ENCODE results near the gene DNHD1. TPM values are rescaled to one million over a fixed set of nuclear protein-coding genes. Genes with fewer than 3 reads are reported as not detected.

DNHD1 gene, protein sequence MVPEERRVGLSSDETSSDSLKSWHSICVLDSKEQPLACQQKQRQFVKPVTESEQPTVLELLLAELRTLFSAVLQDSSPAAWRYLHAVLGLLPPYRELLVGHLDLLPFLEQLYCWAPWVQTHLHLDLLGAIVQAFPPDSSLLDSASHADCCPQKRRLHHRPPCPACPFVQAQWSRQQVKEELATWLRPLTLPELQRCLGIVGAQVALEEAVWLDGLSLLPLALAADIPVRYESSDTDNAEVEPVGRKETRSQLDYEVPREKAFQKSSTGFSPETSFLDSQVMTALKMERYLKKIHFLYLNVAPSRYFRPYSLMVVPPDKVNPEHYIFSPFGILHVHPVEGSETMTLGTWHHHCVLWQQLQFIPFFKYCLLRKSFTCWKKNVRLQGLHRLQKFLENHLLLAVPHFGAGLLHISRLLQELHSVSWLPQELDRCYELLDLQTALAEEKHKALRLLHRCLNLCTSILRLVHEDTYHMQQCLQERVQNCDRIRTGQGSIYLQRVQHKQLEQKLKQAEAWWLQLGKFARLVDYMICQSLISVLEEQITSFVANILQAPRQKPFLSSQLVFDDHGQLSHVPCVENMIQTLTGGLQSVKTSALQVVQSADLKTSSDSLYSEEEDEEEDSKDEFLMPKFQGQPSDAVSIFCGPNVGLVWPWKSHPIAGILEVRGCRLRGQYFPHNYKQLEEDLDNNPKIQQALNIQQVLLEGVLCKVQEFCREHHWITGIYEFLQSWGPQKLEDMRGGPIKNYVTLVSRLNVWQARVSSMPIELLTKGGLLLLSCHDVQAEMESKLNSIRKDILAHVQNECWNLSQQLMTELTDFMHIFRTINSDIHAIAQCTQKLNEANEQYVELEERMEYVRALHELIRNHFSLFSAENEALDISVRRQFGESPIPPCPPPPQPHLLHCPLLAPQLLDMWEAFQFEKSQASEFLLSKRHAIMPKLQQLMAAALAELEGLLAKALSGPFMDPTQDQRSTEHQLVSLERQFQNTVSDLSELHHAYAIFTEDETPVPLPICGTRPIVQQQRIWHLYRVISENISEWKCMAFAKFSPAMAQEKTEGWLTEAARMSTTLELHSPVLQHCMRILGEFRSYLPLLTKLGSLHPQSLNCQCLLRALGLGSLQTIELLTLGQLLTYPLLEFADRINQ (N-terminal part only)
- total RNA-seq: 10 to 100 TPM; 17.2 to 27.3 (median 21.0) TPM

DNA sequence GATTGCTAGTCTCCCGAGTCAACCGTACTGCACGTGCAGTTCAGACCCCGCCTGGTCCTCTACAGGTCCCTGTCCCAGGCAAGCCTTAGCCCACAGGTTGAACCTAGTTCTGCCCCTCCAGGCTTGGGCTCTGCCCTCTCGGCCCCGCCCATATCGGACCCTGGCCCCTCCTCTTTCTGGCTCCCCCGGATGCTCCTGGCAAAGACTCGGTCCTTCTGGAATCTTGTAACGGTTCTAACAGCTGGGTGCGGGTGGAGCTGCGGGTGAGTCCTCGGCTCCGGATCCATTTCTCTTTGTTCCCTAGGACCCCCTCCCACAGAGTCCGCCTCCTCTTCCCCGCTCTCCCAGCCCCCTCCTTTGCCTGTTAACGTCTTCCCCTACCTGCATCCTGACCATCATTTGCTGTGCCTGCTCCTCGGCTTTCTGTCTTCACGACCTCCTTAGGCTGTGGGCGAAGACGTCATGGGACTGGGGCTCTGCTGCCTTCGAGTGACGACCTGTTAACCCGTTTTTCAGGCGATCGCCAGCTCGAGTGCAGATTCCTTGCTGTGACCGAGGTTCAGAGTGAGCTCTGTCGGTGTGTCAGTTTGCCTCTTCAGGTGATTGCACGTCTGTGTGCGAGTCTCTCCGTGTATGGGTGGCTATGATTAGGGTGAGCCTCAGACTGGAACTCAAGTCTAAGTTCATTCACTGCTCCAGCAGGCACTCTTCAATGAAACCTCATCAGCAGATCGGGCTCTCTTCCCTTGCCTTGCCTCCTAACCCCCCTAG lies at the start of gene DNHD1:
TSS of gene DNHD1 (plus strand) at position 212 of the 771 bp plus-strand sequence. CDS start 936 bp downstream, outside the sequence.
- Histone ChIP-seq H3K27ac (no peak within 1 kb of the TSS), H3K4me3 (peak within 1 kb of the TSS in 2 of 4 donors; percentile 6 to 34)
- DNase-seq (ENCODE audit: low spot score in 2 of 2): no peak

DNA sequence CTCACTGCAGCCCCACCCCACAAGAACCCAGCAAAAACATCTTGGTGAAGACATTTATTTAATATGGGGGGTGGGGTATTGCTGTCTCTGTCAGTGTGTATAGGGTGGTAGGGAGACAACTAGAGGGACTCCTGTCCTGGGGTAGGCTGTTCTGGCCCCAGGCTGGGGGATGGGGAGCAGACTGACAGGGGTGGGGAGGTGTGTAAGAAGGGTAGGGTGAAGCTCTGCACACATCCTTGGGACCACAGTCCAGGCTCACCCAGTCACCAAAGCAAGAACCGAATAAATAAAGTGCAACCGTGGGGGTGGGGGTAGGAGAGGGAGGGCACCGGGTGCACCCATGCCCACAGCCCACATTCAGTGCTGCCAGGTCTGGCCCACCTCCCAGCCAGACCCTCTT lies 48.5 kb upstream of the DNHD1 start:
- peaks cover 0 to 64% (median 13%) of the 10 kb centered on the region in 3 donors for H3K36me3 ChIP-seq
- TF ChIP-seq EP300 (IDR thresholded peaks at IDR 0.05) (no peak), POLR2A (IDR thresholded peaks at IDR 0.05) (no peak)
- TF ChIP-seq, protein P1, sequence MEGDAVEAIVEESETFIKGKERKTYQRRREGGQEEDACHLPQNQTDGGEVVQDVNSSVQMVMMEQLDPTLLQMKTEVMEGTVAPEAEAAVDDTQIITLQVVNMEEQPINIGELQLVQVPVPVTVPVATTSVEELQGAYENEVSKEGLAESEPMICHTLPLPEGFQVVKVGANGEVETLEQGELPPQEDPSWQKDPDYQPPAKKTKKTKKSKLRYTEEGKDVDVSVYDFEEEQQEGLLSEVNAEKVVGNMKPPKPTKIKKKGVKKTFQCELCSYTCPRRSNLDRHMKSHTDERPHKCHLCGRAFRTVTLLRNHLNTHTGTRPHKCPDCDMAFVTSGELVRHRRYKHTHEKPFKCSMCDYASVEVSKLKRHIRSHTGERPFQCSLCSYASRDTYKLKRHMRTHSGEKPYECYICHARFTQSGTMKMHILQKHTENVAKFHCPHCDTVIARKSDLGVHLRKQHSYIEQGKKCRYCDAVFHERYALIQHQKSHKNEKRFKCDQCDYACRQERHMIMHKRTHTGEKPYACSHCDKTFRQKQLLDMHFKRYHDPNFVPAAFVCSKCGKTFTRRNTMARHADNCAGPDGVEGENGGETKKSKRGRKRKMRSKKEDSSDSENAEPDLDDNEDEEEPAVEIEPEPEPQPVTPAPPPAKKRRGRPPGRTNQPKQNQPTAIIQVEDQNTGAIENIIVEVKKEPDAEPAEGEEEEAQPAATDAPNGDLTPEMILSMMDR (IDR thresholded peaks at IDR 0.05): no peak
- 89 to 94% methylated on average over 3 of the region's 3 CpGs for WGBS, 2 donors

More for the DNA sequence above, at the start of gene DNHD1:
- Histone ChIP-seq H3K36me3 (peaks cover 0 to 28% (median 0%) of the 10 kb centered on the region in 3 donors), H3K9me3 (no peaks in the 10 kb centered on the region), H3K4me1 (peaks cover 0 to 18% (median 0%) of the 10 kb centered on the region in 4 donors), H3K27me3 (no peaks in the 10 kb centered on the region)
- TF ChIP-seq, protein P1 (IDR thresholded peaks at IDR 0.05): no peak
- no peak for TF ChIP-seq POLR2A (IDR thresholded peaks at IDR 0.05)
- no peak for TF ChIP-seq EP300 (IDR thresholded peaks at IDR 0.05)
- 47 to 49% methylated on average over 33 of the region's 33 CpGs for WGBS, 2 donors

DNA sequence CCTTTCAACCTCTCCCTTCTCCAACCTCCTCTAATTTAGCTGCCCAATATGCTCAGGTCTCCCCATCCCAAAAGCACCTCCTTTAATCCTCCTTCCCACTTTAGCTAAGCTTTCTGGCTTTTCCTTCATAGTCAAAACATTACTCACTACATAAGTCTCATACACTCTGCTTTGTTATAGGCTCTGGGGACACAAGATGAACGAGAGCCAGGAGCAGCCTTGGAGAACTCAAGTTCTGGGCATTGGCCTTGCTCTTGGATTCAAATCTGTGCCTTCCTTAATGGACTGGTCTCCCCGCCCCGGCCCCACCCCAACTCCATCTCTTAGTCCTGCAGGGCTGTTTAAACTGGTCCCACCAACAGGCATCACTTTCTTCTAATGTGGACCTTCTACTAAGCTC lies 44.9 kb upstream of the DNHD1 start:
- peaks cover 4 to 100% (median 22%) of the 10 kb centered on the region in 3 donors for H3K36me3 ChIP-seq
- no peak for DNase-seq (ENCODE audit: low spot score in 2 of 2)
- H3K27ac ChIP-seq: no peak overlapping the region
- no peak for TF ChIP-seq POLR2A (IDR thresholded peaks at IDR 0.05)
- no peak for TF ChIP-seq EP300 (IDR thresholded peaks at IDR 0.05)
- TF ChIP-seq, protein P1 (IDR thresholded peaks at IDR 0.05): no peak
- H3K4me3 ChIP-seq: no peak overlapping the region
- WGBS, 2 donors: 68 to 76% methylated on average over 3 of the region's 3 CpGs
- no peaks in the 10 kb centered on the region for H3K9me3 ChIP-seq
- H3K4me1 ChIP-seq: no peaks in the 10 kb centered on the region
- H3K27me3 ChIP-seq: no peaks in the 10 kb centered on the region

More for the DNA sequence above, 48.5 kb upstream of the DNHD1 start:
- Histone ChIP-seq H3K27me3 (no peaks in the 10 kb centered on the region), H3K4me1 (no peaks in the 10 kb centered on the region), H3K27ac (no peak overlapping the region), H3K9me3 (no peaks in the 10 kb centered on the region), H3K4me3 (no peak overlapping the region)
- DNase-seq (ENCODE audit: low spot score in 2 of 2): no peak

DNA sequence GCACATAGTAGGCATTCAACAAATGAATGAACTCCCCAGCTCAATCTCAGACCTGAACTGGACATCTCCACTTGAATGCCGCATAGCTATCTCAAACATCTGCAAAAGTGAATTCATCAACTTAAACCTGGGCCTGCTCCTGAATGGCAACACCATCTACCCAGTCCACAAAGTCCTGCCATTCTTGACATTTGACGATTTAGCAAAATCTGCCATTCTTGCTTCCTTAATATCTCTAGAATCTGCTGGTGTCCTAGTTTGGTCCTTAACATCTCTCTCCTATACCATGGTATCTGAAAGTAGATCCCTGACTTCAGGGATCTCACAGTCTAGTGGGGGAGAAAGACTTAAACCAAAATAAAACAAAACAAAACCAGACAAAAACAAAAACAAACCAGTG lies 43.9 kb upstream of the DNHD1 start:
- Histone ChIP-seq H3K4me3 (no peak overlapping the region), H3K27me3 (no peaks in the 10 kb centered on the region), H3K4me1 (no peaks in the 10 kb centered on the region), H3K9me3 (no peaks in the 10 kb centered on the region), H3K27ac (no peak overlapping the region), H3K36me3 (peaks cover 4 to 100% (median 27%) of the 10 kb centered on the region in 3 donors)
- WGBS, 2 donors: 95 to 98% methylated on average over 2 of the region's 2 CpGs
- no peak for DNase-seq (ENCODE audit: low spot score in 2 of 2)
- TF ChIP-seq, protein P1 (IDR thresholded peaks at IDR 0.05): no peak
- no peak for TF ChIP-seq POLR2A (IDR thresholded peaks at IDR 0.05)
- no peak for TF ChIP-seq EP300 (IDR thresholded peaks at IDR 0.05)
